Hair follicular keratinocyte (primary cell): ENCODE measurements around the gene ATXN1L. TPM values are rescaled to one million over a fixed set of nuclear protein-coding genes. Genes with fewer than 3 reads are reported as not detected.

Experiments
- total RNA-seq: library from RNA; depleted of rRNA; stranded (reverse); fragments of >200 nt; gene quantifications from 2 replicates; pipeline ENCODE4 v1.2.3, GENCODE V29; 2015

The ATXN1L gene, protein sequence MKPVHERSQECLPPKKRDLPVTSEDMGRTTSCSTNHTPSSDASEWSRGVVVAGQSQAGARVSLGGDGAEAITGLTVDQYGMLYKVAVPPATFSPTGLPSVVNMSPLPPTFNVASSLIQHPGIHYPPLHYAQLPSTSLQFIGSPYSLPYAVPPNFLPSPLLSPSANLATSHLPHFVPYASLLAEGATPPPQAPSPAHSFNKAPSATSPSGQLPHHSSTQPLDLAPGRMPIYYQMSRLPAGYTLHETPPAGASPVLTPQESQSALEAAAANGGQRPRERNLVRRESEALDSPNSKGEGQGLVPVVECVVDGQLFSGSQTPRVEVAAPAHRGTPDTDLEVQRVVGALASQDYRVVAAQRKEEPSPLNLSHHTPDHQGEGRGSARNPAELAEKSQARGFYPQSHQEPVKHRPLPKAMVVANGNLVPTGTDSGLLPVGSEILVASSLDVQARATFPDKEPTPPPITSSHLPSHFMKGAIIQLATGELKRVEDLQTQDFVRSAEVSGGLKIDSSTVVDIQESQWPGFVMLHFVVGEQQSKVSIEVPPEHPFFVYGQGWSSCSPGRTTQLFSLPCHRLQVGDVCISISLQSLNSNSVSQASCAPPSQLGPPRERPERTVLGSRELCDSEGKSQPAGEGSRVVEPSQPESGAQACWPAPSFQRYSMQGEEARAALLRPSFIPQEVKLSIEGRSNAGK
- 7.5 and 9.6 TPM in 2 replicates for total RNA-seq

DNA sequence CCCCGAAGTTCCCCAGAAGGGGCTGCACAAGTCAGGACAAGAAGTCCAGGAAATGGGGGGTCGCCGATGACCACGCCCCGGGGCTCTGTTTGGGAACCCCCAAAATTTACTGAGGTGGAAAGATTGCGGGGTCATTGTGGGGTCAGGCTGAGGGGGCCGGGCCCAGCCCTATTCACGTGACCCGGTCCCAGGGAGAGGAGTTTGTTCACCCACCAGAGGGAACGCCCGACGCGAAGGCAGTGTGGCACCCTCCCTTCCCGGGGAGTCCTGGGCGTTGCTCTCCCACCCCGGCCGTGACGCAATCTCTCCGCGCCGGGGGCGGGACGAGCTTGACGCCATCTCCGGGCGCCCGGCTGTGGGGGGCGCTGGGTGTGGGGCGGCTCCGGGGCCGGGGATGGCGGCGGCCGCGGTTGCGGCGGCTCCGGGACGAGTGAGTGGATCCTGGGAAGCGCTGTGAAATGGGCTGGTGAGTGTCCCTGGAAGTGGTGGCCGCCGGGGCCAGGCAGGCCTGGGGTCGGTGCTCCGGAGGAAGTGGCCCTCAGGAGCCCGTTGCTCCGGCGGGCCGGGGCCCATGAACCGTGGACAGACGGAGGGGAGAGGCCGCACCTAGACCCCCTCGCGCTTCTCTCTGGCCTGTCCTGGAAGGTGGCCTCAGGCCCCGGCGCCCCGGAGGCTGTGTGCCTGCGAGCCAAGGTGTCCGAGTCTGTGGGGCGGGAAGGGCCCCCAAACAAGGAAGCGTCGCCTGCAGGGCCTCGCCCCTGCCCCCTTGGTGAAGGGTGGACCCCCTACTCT is at the start of gene ATXN1L:
Gene ATXN1L (plus strand): TSS at position 338 of the 792 bp plus-strand sequence. CDS start 3,765 bp downstream, outside the sequence.

DNA sequence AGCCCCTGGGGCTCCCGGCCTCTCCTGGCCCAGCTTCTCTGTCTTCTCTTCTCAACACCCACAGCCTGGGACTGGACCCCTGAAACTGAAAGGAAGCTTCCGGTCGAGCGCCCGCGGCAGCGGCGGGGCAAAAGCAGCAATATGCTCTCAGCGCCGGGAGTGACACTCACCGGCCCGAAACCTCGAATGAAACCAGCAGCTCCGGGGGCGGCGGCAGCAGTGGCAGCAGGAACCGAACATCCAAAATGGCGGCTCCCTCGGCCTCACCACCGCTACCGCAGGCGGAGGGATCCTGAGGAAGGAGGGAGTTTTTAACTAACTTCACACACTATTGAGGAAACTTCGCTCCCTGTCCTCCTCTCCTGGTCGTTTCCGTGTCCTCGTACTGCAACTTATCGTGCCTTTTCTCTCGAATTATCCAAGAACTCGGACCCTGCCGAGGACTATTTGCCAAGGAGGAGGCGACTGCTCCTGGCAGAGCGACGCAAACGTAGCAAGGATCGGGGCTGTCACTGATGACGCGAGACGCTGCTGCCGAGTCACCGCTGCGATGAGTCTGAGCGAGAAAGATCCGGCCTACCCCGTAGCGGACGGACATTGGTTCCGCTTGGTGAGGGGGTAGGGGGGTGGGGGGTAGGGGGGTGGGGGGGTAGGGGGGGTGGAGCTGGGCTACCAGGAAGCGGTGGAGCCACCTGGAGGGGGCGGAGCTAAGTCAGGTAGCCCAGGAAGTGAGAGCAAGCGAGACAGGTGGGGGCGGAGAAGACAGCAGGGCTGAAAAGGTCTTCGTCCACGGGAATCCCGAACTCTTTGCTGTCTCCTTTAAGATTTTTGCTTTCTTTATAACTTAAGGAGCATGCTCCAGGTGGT is 37.0 kb upstream of the ATXN1L start, which contains the start of gene AP1G1:
Gene AP1G1 (minus strand): TSS at position 242 of the 867 bp plus-strand sequence. CDS start 19,355 bp downstream, outside the sequence.

DNA sequence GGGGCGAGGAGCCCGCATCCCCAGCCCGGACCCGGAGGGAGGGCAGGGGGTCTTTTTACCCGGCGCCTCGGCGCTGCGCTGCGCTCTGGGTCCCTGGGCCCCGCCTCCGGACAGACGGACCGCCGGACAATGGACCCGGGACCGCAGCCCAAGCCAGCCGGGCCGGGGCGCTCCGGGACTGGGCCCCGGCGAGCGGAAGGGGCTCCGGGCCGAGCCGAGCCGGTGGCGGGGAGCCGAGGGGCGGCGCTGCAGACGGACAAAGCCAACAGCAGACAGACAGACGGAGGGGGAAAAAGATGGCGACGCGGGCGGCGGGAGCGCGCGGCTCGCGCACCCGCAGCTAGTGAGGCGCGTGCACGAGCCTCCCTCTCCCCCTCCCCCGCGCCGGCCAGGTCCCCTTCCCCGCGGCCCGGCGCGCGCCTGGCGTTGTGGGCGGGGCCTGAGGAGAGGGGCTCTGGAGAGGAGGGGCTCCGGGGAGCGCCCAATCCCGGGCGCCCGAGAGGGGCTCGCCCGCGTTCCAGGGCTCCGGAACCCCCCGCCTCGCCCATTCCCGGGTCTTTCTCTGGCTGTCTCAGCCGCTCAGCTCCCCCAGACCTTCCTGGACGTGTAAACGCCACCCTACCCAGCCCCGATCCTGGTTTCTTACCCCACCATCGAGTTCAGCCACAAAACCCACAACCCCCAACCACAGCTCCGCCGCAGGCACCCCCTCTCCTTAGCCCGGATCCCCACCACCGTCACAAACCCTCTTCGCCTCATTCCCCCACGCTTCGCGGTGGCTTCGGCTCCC is 38.3 kb downstream of the ATXN1L start, which contains the start of gene ZNF821:
Gene ZNF821 (minus strand): TSS at position 334 of the 790 bp plus-strand sequence. CDS start 4,236 bp downstream, outside the sequence.

DNA sequence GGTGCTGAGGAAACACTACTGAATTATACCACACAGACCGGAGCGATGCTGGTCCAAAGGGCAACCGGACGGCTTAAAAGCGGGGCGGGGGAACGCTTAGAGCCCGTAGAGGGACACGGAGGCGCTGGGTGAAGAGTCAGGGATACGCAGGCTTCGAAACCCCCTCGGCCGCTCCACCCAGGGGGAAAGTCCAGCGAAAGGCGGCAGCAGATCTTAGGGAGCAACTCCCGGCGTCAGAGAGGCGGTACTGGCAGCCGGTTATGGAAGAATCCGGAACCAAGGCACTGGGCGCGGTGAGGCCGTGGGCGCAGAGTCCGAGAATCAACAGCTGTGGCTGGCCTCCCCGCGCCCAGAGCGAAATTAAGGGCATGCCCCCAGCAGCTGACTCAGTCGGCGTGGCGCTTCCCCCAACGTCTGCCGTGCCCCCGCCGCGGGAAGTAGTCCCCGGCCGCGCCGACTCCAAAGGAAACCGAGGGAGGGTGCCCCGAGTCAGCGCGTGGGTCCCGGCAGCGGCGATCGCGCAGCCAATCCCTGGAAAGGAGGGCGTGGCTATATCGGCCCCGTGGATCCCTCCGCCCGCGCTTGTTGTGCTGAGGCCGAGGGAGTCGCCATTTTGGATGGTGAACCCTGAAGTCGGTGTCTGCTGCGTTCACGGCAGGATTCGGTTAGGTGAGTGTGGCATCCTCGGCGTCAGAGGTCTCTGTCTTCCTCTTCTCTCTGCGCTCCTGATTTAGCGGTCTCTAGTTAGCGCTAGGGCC is 49.3 kb downstream of the ATXN1L start, which contains the start of gene IST1:
Gene IST1 (plus strand): TSS at position 611 of the 758 bp plus-strand sequence. CDS start 20,110 bp downstream, outside the sequence.

Other genes starting within 250 kb of the ATXN1L start
- 9.2 and 9.6 TPM in 2 replicates for gene MARVELD3, start 219.8 kb upstream of the ATXN1L start, total RNA-seq
- gene PHLPP2, start 121.3 kb upstream of the ATXN1L start, total RNA-seq: 4.5 and 6.0 TPM in 2 replicates
- gene AP1G1, start 37.1 kb upstream of the ATXN1L start, total RNA-seq: 38.4 and 40.5 TPM in 2 replicates
- gene ZNF821, start 38.2 kb downstream of the ATXN1L start, total RNA-seq: 1.0 and 1.9 TPM in 2 replicates
- 112 and 116 TPM in 2 replicates for gene IST1, start 49.6 kb downstream of the ATXN1L start, total RNA-seq
- gene PKD1L3, start 154.4 kb downstream of the ATXN1L start, total RNA-seq: not detected in 2 replicates
- 4.2 and 6.6 TPM in 2 replicates for gene DHODH, start 162.8 kb downstream of the ATXN1L start, total RNA-seq
- not detected in 2 replicates for gene HP, start 208.5 kb downstream of the ATXN1L start, total RNA-seq
- not detected in 2 replicates for gene HPR, start 217.2 kb downstream of the ATXN1L start, total RNA-seq
- gene TXNL4B, start 247.6 kb downstream of the ATXN1L start, total RNA-seq: 7.8 and 9.1 TPM in 2 replicates
- 32.5 and 37.7 TPM in 2 replicates for gene DHX38, start 247.9 kb downstream of the ATXN1L start, total RNA-seq